Adrenal gland (tissue), 12 donors: Measurements from ENCODE around the gene LORICRIN. TPM values are rescaled to one million over a fixed set of nuclear protein-coding genes. Genes with fewer than 3 reads are reported as not detected.
"Not testable (repeated sequence)": the region's sequence is repeated elsewhere in the genome, so short reads cannot be mapped to it uniquely, and the experiment has no call there.

Source experiments
- DNase-seq, 7 donors: peaks; one replicate each; pipeline ENCODE4 v3.0.0-alpha.2; 2019 to 2020
- H3K27ac ChIP-seq, 5 donors: fragments of 200-600 bp; sonication (generic) in 4 of 5; 1 replicate in 3 of 5; 2 replicates in 2 of 5; pipeline versions ENCODE4 v1.5.1 to v1.8.0; 2016 to 2020; ENCODE audit warnings: mild to moderate bottlenecking in 1 of 5
- H3K27me3 ChIP-seq: fragments of 200-600 bp; 2 replicates; pipeline ENCODE4 v1.8.0; 2021
- H3K36me3 ChIP-seq, 2 donors: fragments of 200-600 bp; replicated peaks in 1 of 2; 1 replicate in 1 of 2; 2 replicates in 1 of 2; pipeline versions ENCODE4 v1.5.1 to v1.8.0; 2018 to 2022
- H3K4me1 ChIP-seq, 2 donors: fragments of 200-600 bp; replicated peaks in 1 of 2; 1 replicate in 1 of 2; 2 replicates in 1 of 2; pipeline versions ENCODE4 v1.5.1 to v1.8.0; 2018 to 2021
- H3K4me3 ChIP-seq, 4 donors: fragments of 200-600 bp; sonication (generic) in 3 of 4; one replicate each; pipeline ENCODE4 v1.5.1; 2016 to 2018
- H3K9me3 ChIP-seq, 3 donors: fragments of 200-600 bp; sonication (generic) in 1 of 3; replicated peaks in 1 of 3; 1 replicate in 2 of 3; 2 replicates in 1 of 3; pipeline versions ENCODE4 v1.5.1 to v1.8.0; 2016 to 2021
- CTCF ChIP-seq, 6 experiments: fragments of 450-650 bp in 4 of 6; fragments of 200-600 bp in 2 of 6; sonication (generic) in 1 of 6; IDR thresholded peaks; 1 replicate in 5 of 6; 2 replicates in 1 of 6; pipeline versions ENCODE4 v1.5.1 to v1.8.0; 2016 to 2021; ENCODE audit warnings: antibody characterized with exemption in 6 of 6, mild to moderate bottlenecking in 2 of 6, moderate library complexity in 1 of 6
- POLR2A ChIP-seq, 2 donors: fragments of 450-650 bp; IDR thresholded peaks; one replicate each; pipeline ENCODE4 v1.6.1; 2017; ENCODE audit warnings: antibody characterized with exemption in 2 of 2, mild to moderate bottlenecking in 2 of 2, moderate library complexity in 1 of 2
- WGBS, 4 donors: extraction: QIAGEN DNeasy Blood & Tissue Kit in 2 of 4; methylation state at CpG; one replicate each; pipeline versions ENCODE4 v1.1.5 to v1.1.7; 2013 to 2017; 5-methylcytosine and 5-hydroxymethylcytosine counted together
- intact Hi-C, 2 donors: fragments of 100-400 bp; cut with DNase I; formaldehyde crosslinking; loops; one replicate each; pipeline versions ENCODE4 v1.14.1 to v1.15.0; 2022 to 2023
- polyA plus RNA-seq, 3 donors: library from polyadenylated mRNA; stranded (reverse); fragments of 200-250 nt in 2 of 3; fragments of 350-450 nt in 1 of 3; fragmentation: Illumina TruSeq in 1 of 3; extraction: RNeasy Lipid Tissue Mini Kit (QIAGEN cat#74804) in 1 of 3; gene quantifications; one replicate each; pipeline ENCODE4 v1.2.3, GENCODE V29; 2013 to 2014
- total RNA-seq, 9 donors: library from RNA; depleted of rRNA in 4 of 9; stranded (reverse); fragments of >200 nt in 4 of 9; fragments of 120-200 nt in 1 of 9; fragmentation: NEBNext Ultra II Directional in 1 of 9; extraction: Animal tissue kit (Norgen Biotek cat#: 25700) in 1 of 9; gene quantifications; one replicate each; pipeline versions ENCODE4 v1.1.0 to v1.2.4, GENCODE V29; 2013 to 2023
- donor health status: healthy with polysubstance abuse.
- donor health status: Bipolar disorder and iron deficiency.
- donor health status: DM: yes; HTN: yes; CAD: no.
- donor health status: DM: no; HTN: no; CAD: no.
- donor health status: DM: no; HTN: no; CAD: no.
- donor health status: DM: yes; HTN: yes; CAD: no.

LORICRIN gene
- total and polyA plus RNA-seq, 12 donors: not detected

DNA sequence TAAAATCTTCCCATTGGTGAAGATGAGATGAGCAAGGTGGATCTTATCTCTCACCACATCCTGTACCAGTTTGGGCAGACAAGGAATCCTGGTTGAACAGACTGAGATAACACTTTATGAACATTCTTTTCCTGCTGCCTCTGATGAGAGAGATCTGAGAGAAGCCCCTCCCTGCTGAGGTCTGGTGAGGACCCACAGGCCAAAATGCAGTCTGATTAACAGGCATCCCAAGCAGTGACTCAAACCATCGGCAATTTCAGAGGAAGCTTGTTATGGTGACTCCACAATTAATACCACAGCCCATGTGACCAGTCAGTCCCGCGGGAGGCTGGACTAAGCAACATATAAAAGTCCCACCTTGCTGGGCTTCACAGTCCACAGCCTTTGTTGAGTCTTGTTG is 42.3 kb upstream of the LORICRIN start, which contains the start of gene PRR9:
TSS of gene PRR9 (plus strand) at position 373 of the 400 bp plus-strand sequence. CDS start 561 bp downstream, outside the sequence.
- no peak for DNase-seq
- Histone ChIP-seq H3K27ac (no peak within 1 kb of the TSS), H3K9me3 (no peaks in the 10 kb centered on the region), H3K36me3 (no peaks in the 10 kb centered on the region), H3K4me3 (no peak within 1 kb of the TSS), H3K4me1 (no peaks in the 10 kb centered on the region), H3K27me3 (no peaks in the 10 kb centered on the region)
- TF ChIP-seq CTCF (IDR thresholded peaks at IDR 0.05) (no peak), POLR2A (IDR thresholded peaks at IDR 0.05) (no peak)
- WGBS, 4 donors: 75 to 94% (median 88%) methylated on average over 3 of the region's 3 CpGs
- intact Hi-C loops: no loop called here

DNA sequence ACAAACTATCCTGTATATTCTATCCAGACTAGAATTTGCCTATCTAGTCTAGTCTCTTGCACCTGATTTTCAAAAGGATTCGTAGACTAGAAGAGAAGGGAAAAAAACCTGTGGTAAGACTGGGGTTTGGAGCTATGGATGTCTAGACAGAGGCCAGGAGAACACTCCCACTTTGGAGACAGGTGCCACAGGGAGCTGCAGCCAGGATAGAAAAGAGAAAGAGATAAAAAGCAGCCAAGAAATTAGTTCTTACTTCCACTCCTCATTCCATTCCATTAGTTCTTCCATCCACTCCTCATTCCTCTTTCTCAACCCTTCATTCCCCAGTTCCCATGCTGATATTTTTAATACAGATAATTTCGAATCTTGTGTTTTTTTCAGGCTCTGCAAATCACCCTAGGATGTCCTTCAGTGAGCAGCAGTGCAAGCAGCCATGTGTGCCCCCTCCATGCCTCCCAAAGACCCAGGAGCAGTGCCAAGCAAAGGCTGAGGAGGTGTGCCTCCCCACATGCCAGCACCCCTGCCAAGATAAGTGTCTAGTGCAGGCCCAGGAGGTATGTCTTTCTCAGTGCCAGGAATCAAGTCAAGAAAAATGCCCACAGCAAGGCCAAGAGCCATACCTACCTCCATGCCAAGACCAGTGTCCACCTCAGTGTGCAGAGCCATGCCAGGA is 41.6 kb upstream of the LORICRIN start:
- 39 to 59% (median 46%) methylated on average over 2 of the region's 2 CpGs for WGBS, 4 donors
- H3K27me3 ChIP-seq: no peaks in the 10 kb centered on the region
- H3K4me3 ChIP-seq: no peak overlapping the region
- H3K4me1 ChIP-seq: no peaks in the 10 kb centered on the region
- H3K27ac ChIP-seq: no peak overlapping the region
- intact Hi-C loops: no loop called here
- TF ChIP-seq CTCF (IDR thresholded peaks at IDR 0.05) (no peak), POLR2A (IDR thresholded peaks at IDR 0.05) (no peak)
- H3K36me3 ChIP-seq: no peaks in the 10 kb centered on the region
- DNase-seq: no peak
- no peaks in the 10 kb centered on the region for H3K9me3 ChIP-seq

GRCh38 chr1:153220606-153221303 is 38.7 kb upstream of the LORICRIN start:
- Histone ChIP-seq H3K4me3 (no peak overlapping the region), H3K36me3 (no peaks in the 10 kb centered on the region), H3K27me3 (no peaks in the 10 kb centered on the region), H3K4me1 (no peaks in the 10 kb centered on the region), H3K27ac (no peak overlapping the region), H3K9me3 (no peaks in the 10 kb centered on the region)
- DNase-seq: no peak
- WGBS, 4 donors: 44 to 47% (median 45%) methylated on average over 6 of the region's 6 CpGs
- intact Hi-C loops: loop anchor here (5.0 to 10.0 kb wide), 2 partner anchors 303 to 346 kb away; partner anchors contain the start of gene SMCP (in 1 of the 2)
- TF ChIP-seq POLR2A (IDR thresholded peaks at IDR 0.05) (no peak), CTCF (IDR thresholded peaks at IDR 0.05) (no peak)

- 40 to 48% (median 41%) methylated on average over 16 of the region's 16 CpGs for WGBS, 4 donors
- not testable (repeated sequence) for H3K27ac ChIP-seq, H3K36me3 ChIP-seq, H3K4me3 ChIP-seq, H3K4me1 ChIP-seq, H3K9me3 ChIP-seq, H3K27me3 ChIP-seq
- intact Hi-C loops: loop anchor here (2.0 to 10.0 kb wide), 3 partner anchors 306 to 354 kb away; partner anchors contain the start of gene SMCP (in 1 of the 2)
- peak; percentile 60 to 81 (median 71) for DNase-seq
- peak; percentile 63 to 73 (median 66) for TF ChIP-seq CTCF (IDR thresholded peaks at IDR 0.05)
Measured at GRCh38 chr1:153223040-153223891, 36.2 kb upstream of the LORICRIN start.
